ENCODE measurements around the gene ICE1. TPM values are rescaled to one million over a fixed set of nuclear protein-coding genes. Genes with fewer than 3 reads are reported as not detected.

Gene ICE1
- total RNA-seq, 2 donors from 2014 or later = 17.2 to 18.5 TPM

GRCh38 chr5:5424736-5425135, 2.3 kb downstream of the ICE1 start:
- Histone ChIP-seq H3K27ac (no peak overlapping the region), H3K4me1 (peaks cover 0 to 54% of the 10 kb centered on the region in 2 donors), H3K4me3 (no peak overlapping the region), H3K27me3 (no peaks in the 10 kb centered on the region), H3K9me3 (no peaks in the 10 kb centered on the region), H3K36me3 (no peaks in the 10 kb centered on the region)
- no peak for DNase-seq (ENCODE audit: low spot score)
- TF ChIP-seq CTCF (IDR thresholded peaks at IDR 0.05) = no peak

- Histone ChIP-seq H3K27ac (no peak overlapping the region), H3K36me3 (no peaks in the 10 kb centered on the region), H3K4me3 (no peak overlapping the region), H3K4me1 (peaks cover 0 to 64% of the 10 kb centered on the region in 2 donors), H3K27me3 (no peaks in the 10 kb centered on the region), H3K9me3 (no peaks in the 10 kb centered on the region)
- no peak for TF ChIP-seq CTCF (IDR thresholded peaks at IDR 0.05)
- no peak for DNase-seq (ENCODE audit: low spot score)
Observed at GRCh38 chr5:5430136-5430535, 7.7 kb downstream of the ICE1 start.

- no peak for TF ChIP-seq CTCF (IDR thresholded peaks at IDR 0.05)
- peaks cover 0 to 58% of the 10 kb centered on the region in 2 donors for H3K4me1 ChIP-seq
- no peak overlapping the region for H3K27ac ChIP-seq
- no peak for DNase-seq (ENCODE audit: low spot score)
- H3K4me3 ChIP-seq = no peak overlapping the region
- H3K9me3 ChIP-seq = no peaks in the 10 kb centered on the region
- H3K27me3 ChIP-seq = no peaks in the 10 kb centered on the region
- no peaks in the 10 kb centered on the region for H3K36me3 ChIP-seq
Observed at GRCh38 chr5:5432020-5432707, 9.7 kb downstream of the ICE1 start.

- Histone ChIP-seq H3K4me1 (peaks cover 0 to 26% of the 10 kb centered on the region in 2 donors), H3K27me3 (no peaks in the 10 kb centered on the region), H3K27ac (no peak overlapping the region), H3K9me3 (no peaks in the 10 kb centered on the region), H3K4me3 (no peak overlapping the region), H3K36me3 (peaks cover 12% of the 10 kb centered on the region)
- no peak for DNase-seq (ENCODE audit: low spot score)
- no peak for TF ChIP-seq CTCF (IDR thresholded peaks at IDR 0.05)
Observed at GRCh38 chr5:5436203-5436760, 13.8 kb downstream of the ICE1 start.

GRCh38 chr5:5437227-5438172, 15.0 kb downstream of the ICE1 start:
- no peaks in the 10 kb centered on the region for H3K27me3 ChIP-seq
- no peak for DNase-seq (ENCODE audit: low spot score)

More at GRCh38 chr5:5437227-5438172, 15.0 kb downstream of the ICE1 start:
- peaks cover 0 to 14% of the 10 kb centered on the region in 2 donors for H3K4me1 ChIP-seq
- H3K36me3 ChIP-seq = peaks cover 23% of the 10 kb centered on the region
- no peak overlapping the region for H3K27ac ChIP-seq
- no peak overlapping the region for H3K4me3 ChIP-seq
- TF ChIP-seq CTCF (IDR thresholded peaks at IDR 0.05) = no peak
- H3K9me3 ChIP-seq = no peaks in the 10 kb centered on the region

All from right atrium auricular region (tissue), 2 donors.